GM18508 (cell line): Measurements from ENCODE around the gene CTAGE8.
"Not testable (repeated sequence)": the region's sequence is repeated elsewhere in the genome, so short reads cannot be mapped to it uniquely, and the experiment has no call there.

Source experiments
- ATAC-seq: cut with Tn5 transposase; IDR thresholded peaks from one replicate; pipeline ENCODE4 v1.9.1; 2021; ENCODE audit warnings: moderate number of reproducible peaks; ENCODE audit not compliant: insufficient read depth, unreplicated experiment

Gene CTAGE8

DNA sequence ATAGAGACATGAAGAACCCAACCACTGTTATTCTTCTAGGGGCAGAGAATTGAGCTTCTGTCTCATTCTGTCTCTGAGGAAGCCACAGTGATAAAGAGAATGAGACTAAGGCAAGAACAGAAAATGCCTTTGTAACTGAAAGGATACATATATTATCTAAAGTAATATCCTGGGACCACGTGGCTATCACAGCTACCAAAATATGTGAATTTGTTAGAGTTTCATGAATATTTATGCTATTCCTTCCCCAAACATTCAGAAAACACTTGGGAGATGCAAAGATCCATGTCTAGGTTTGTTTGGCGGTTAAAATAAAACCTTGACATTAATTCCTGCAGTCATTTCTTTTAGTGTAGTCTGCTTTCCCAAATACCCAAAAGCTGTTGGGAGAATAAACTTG lies 7.0 kb downstream of the CTAGE8 start:
- ATAC-seq: not testable (repeated sequence)

DNA sequence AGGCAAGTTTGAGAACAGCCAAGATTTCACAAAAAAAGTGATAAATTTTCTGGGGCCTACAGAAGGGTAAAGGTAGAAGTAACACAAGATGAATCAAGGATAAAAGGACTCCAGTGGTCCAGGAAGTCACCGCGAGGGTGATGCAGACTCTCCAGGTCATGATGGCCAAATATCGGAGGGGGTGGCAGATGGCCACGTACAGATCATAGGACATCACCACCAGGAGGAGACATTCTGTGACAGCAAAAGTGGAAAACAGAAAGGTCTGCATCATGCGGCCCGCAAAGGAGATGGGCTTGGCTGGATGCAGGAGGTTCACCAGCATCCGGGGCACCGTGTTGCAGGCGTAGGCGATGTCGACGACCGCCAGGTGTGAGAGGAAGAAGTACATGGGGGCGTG lies 10.0 kb downstream of the CTAGE8 start:
- not testable (repeated sequence) for ATAC-seq

DNA sequence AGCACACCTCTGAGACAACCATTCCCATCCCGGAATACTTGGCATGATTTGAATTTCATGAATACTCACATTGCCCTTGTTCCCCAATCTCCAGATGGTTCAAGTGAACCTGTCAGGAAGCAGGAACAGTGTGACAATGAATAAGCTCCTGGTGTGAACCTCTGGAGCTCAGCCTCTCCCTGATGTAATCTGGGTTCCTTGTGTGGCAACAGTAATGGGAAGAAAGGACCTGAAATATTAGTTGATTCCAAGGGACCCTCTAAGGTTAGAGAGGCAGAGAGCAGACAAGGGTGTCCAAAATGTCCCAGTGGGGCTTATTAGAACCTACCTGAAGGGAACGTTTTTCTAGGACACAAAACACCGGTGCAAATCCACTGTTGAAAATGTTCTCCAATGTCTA lies 13.0 kb downstream of the CTAGE8 start:
- ATAC-seq: no peak

DNA sequence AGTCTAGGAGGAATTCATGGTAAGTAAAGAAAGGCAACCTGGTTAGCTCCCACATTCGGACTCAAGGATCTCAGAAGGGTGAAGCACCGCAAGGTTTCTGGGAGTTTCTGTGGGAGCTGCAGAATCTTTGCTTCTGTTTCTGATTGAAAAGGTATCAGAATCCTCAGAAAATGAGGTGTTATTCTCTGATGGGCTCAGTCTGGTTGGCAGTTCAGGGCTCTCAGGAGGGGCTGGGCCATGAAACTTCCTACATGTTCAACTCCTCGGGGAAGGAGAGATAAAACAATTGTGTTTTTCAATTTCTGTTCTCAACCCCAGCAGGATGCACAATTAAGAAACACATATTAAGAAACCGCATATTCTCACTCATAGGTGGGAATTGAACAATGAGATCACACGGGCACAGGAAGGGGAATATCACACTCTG lies 13.6 kb downstream of the CTAGE8 start:
- ATAC-seq: no peak

DNA sequence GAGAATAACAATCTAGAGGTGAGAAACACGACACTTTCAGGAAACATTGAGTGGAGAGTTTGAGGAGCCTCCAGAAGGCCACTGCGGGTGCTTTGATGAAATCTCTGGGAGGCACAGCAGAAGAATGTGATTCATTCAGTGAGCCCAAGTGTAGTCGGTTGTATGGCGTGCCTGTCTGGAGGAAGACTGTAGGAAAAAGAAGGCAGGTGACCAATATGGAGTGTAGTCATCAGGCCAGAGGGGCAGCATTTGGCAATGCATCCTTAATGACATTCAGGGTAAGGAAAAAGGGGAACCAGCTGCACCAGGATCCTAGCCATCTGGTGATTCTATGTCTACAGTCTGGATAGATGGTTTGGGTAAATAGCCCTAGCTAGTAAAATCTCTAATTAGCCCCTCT lies 16.8 kb downstream of the CTAGE8 start:
- ATAC-seq: not testable (repeated sequence)

DNA sequence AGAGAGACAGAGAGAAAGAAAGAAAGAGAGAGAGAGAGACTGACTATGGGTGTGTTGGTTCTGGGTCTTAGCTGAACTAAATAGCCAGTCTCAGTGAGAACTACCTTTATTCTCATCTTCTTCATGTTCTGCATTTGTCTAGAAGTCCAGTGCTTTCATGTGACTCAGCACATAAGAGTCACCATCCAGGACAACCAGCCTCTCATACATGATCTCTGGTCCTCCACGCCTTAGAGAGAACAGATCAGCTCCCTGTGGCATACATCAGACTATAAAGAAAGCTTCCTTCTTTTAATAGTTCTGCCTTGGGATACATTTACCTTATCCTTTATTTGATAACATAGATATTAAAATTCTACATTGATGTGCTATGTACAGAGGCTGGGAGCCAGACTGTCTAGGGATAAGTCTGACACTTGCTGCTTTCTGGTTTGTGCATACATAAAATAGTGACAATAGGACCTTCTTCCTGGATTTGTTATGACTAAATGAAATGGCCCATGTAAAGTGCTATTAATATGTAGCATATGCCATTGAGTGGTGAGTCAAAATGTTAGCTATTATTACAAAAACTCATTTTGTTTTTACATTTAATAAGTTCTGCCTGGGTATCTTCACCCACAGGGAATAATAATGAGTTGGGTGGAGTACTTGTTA lies 21.3 kb downstream of the CTAGE8 start:
- not testable (repeated sequence) for ATAC-seq

DNA sequence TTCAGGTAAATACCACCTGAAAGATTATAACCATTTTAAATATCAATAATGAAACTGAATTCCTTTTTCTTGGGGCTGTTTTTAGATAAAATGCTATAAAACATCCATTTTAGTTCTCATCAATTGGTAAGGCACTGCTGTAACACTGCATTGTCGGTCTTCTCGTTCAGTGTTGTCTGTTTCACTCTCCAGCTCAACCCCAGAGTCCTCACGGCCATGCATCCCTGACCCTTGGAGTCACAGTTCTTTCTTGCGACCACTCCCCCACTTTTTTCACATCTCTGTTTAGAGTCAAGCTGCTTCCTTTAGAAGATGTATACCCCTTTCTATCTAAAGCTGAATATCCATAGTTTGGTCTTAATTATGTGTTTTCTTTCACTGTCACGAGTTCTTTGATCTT lies 22.1 kb downstream of the CTAGE8 start:
- not testable (repeated sequence) for ATAC-seq

DNA sequence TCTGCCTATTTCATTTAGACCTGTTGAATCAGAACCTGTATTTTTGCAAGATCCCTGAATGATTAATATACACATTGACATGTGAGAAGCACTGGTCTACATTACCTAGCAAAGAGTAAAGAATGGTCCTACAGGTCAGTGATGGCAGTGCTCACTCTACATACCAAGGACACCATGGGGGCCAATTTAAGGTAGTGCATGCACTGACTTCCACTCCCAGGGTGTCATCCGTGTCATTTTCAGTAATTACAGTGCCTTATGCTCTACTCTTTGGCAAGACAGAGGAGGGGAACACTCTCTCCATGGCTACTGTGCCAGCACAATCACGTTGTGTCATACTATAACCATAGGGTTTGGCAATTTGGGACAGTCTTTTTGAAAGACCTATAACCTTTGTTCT lies 23.7 kb downstream of the CTAGE8 start:
- ATAC-seq: not testable (repeated sequence)

DNA sequence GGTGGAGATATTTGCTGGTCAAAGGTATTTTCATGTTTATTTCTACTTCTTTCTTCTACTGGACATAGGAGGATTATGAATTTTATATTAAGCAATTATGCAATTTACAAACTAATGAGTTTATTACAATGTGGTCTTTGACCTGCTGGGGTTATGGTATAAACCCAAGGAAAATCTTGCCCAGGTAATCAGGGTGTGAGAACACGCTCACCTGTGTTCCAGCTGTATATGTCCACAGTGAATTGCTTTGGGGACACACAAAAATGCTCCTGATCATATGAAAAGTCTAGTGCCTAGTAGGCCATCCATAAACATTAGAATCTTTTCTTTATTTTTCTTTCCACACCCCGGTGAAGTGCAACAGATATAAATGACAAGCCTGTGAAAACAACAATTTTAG lies 29.7 kb downstream of the CTAGE8 start, which contains the start of gene OR2A42:
OR2A42 (minus strand) TSS at position 241 of the 400 bp plus-strand sequence. CDS start 6,762 bp downstream, outside the sequence.
- not testable (repeated sequence) for ATAC-seq

DNA sequence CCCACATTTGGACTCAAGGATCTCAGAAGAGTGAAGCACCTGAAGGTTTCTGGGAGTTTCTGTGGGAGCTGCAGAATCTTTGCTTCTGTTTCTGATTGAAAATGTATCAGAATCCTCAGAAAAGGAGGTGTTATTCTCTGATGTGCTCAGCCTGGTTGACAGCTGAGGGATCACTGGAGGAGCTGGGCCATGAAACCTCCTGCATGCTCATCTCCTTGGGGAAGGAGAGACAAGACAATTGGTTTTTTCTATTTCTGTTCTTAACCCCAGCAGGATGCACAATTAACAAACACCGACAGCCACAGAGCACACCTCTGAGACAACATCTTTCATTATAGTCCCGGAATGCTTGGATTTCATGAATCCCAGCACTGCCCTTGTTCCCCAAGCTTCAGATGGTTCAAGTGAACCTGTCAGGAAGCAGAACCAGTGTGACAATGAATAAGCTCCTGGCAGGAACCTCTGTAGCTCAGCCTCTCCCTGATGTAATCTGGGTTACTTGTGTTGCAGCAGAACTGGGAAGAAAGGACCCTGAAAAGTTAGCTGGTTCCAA lies 30.5 kb downstream of the CTAGE8 start:
- not testable (repeated sequence) for ATAC-seq

DNA sequence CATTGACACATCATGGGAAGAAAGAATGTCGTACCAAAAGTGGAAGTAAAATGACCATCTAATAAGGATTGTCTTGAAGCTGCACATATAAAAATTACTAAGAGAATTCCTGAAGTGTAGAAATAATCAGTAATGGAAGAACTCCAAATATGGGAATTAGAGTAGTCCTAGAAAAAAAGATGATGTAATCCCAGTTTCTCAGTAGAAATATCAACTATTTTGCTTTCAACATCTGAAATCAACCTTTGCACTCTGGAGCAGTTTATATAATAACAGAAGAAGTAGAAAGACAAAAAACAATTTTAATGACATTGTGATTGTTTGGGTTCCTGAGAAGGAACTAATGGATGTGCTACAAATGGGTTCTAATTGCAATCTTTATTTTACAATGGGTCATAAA lies 36.0 kb downstream of the CTAGE8 start:
- ATAC-seq: not testable (repeated sequence)

DNA sequence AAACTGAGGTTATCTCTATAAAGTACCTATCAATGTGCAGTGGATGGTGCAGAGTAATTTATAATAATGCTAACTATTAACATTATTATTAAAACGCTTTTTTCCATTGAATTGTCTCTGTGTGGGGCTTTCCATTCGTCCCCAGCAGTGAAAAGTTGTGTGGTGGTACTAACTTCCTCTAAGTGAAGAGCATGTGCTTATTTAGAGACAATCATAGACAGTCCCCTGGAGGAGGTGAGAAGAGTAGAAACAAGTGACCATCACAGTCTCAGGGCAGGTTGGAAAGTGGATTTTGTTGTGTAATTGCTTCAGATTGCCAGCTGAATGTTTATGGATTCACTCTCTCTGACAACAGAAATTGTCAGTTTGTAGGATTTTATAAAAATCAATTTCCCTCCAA lies 38.1 kb downstream of the CTAGE8 start:
- ATAC-seq: not testable (repeated sequence)

DNA sequence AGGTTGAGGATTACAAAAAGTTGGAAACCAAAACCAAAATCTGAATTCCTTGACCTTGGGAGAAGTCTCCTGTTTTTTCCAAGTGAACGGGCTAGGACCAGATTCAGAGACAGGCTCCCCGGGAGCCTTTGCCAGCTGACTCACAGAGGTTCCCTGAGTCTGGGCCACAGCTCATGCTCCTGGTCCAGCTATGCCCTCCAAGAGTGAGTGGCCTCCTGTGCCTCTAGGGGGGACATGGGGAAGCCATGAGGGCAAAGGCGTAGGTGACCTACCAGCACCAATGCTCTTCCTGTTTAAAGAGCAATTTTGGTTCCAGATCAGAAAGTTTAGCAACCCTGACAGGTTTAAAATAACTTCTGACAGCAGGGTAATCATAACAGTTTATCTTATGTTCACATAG lies 40.3 kb downstream of the CTAGE8 start:
- ATAC-seq: not testable (repeated sequence)

DNA sequence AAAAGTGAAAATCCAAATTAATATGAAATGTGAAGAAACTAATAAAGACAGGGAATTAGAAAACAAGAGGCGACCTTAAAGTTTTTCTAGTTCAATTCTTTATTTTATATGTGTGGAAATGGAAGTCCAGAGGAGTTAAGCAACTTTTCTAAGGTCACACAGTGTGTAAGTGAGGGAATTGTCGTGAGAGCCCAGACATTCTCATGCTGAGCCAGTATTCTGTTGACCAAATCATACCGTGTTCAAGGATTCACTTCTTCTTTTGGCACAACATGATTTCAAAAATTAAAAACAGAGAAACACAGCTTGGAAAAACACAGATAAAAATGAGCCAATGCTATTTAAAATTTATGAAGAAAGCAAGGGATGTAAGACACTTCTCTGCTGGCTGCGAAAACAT lies 42.2 kb downstream of the CTAGE8 start:
- ATAC-seq: not testable (repeated sequence)

DNA sequence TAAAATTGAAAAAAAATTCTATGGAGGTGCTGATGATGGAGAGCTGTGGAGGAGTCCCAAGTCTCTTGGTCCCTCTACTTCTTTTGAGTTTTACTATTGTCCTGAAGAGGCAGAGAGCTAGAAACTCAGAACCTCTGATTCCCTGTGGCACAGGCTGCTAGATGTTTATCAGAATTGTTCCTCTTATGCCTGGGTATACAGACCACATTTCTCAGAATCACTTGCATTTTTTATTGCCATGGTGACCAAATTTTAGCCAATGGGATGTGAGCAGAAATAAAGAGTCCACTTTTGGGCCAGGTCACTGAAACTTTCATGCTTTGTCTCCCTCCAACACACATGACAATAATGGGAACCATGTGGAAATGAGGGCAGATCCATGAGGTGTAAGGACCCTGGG lies 45.4 kb downstream of the CTAGE8 start:
- not testable (repeated sequence) for ATAC-seq

DNA sequence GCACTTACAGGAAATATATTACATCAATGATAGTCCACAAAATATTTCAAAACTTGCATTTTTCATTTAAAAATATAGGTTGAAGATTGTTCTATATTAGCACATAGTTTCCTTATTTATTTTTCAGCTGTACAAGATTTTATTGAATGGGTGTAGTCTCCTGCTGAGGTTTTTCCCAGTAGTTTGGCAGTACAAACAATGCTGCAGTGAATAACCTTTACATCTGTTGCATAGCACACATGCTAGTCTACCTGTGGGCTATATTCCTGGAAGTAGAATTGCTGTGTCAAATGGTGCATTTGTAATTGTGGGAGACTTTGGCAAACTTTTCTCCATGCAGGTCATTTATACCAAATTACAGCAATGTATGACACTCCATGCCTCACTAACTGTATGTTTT lies 48.6 kb downstream of the CTAGE8 start:
- not testable (repeated sequence) for ATAC-seq

DNA sequence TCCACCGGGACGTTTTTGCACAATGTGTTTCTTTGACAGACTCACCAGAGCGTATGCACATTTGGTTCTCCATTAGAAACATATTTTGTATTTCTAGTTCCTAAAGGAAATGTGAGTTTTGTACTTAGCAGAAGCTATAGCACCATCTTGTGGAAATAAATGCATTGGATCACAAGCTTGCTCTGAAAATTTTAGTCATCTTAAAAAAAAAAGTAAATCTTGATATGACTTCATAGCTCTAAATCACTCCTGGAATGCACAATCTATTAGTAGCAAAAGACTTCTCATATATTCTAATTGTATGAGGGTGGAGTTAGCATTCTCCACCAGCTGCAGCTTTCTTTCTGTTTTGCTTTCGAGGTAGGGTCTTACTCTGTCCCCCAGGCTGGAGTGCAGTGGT lies 49.9 kb downstream of the CTAGE8 start:
- not testable (repeated sequence) for ATAC-seq

DNA sequence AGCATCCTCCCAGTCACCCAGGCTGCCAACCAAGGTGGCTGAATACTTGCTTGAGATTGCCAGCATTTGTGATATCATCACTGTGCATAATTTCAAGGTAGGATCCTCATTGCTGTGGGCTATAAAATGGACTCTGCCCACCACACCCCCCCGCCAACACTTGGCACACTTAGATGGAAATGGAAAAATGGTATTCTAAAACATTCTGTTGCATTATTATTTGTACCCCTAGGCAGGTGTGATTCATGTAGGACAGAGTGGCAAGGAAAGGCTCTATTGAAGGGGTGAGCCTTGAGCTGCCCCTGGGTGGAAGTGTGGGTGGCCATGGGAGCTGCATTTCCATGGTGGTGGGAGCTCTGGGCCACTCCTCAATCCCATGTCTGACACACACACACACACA lies 50.5 kb downstream of the CTAGE8 start:
- not testable (repeated sequence) for ATAC-seq

DNA sequence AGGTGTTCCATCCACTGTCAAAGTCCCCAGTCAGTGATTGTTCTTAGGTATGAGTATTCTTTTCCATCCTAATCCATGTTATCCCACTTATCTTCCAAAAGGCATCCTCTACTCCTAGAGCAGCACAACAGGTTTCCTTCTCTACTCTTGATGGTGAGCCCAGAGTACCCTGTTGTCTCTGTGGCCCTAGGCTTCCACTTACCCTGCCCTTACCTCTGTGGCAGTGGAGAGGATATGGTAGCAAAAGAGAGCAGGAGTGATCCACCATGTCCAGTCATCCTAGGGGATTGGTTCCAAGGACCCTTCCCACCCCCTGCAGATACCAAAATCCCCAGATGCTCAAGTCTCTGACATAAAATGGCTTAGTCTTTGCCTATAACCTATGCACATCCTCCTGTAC lies 51.9 kb downstream of the CTAGE8 start:
- ATAC-seq: not testable (repeated sequence)
